BE2C (cell line): ENCODE measurements around the gene FAF1.

Experiments
- DNase-seq: peaks from one replicate; pipeline ENCODE4 v3.0.0-alpha.2; 2020
- H3K27me3 ChIP-seq: fragments of 250-450 bp; sonication (Bioruptor Pico); 2 replicates; pipeline ENCODE4 v1.5.1; 2020; ENCODE audit warnings: mild to moderate bottlenecking
- H3K36me3 ChIP-seq: fragments of 250-450 bp; sonication (Bioruptor Pico); 2 replicates; pipeline ENCODE4 v1.5.1; 2020; ENCODE audit warnings: mild to moderate bottlenecking
- H3K4me1 ChIP-seq: fragments of 250-450 bp; sonication (Bioruptor Pico); 2 replicates; pipeline ENCODE4 v1.5.1; 2020
- H3K4me3 ChIP-seq: 2 replicates; pipeline ENCODE4 v1.5.1; 2011; ENCODE audit warnings: low read depth, low read length
- H3K9me3 ChIP-seq: fragments of 250-450 bp; sonication (Bioruptor Pico); 2 replicates; pipeline ENCODE4 v1.5.1; 2020
- TF ChIP-seq, protein P1 (sequence below): IDR thresholded peaks from 2 replicates; pipeline ENCODE4 v1.5.1; 2012; ENCODE audit warnings: mild to moderate bottlenecking, low read depth, low read length

Gene FAF1

DNA sequence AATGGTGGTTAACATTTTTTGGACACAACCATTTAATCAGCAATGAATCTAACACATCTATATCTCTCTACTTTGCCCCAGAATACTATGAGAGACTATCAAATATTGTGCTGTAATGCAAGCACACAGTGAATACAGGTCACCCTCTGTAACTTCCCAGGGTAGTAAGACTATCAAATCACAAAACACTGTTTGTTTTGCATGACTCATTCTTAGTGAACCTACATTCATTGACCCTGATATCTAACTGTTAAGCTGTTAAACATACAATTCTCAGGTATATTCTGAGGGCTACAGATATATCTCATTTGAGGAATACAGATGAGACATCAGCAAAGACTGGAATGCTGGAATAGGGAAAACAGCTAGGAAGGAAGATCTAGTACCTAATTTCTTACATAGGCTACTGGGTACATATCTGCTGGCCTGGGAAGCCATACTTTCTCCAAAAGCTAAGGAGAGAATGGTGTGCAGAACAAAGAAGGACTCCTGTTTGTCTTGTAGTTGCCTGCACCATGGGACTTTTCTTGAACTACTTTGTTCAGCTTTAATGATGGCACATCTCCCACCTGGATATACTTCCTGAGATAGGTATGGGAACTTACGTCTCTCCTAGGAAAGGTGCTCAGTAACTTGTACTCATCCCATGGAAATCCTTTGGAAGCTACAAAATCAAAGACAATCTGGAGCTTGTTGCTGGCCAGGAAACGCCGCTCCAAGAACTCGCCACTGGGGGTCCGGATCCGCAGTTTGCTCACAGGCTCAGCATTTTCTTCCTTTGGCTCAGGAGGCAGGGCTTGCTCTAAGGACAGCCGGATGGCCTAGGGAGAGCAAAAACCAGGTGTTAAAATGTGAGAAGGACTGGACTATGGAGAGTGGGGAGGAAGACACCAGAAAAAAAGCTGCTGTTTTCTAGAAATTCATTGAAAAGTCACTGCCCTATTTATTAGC, 484.9 kb downstream of the FAF1 start:
- no peak for DNase-seq
- Histone ChIP-seq H3K4me3 (no peak overlapping the region), H3K4me1 (no peaks in the 10 kb centered on the region), H3K27me3 (no peaks in the 10 kb centered on the region), H3K36me3 (no peaks in the 10 kb centered on the region; the same call in 1 of the 2 replicates), H3K9me3 (no peaks in the 10 kb centered on the region)
- TF ChIP-seq, protein P1, sequence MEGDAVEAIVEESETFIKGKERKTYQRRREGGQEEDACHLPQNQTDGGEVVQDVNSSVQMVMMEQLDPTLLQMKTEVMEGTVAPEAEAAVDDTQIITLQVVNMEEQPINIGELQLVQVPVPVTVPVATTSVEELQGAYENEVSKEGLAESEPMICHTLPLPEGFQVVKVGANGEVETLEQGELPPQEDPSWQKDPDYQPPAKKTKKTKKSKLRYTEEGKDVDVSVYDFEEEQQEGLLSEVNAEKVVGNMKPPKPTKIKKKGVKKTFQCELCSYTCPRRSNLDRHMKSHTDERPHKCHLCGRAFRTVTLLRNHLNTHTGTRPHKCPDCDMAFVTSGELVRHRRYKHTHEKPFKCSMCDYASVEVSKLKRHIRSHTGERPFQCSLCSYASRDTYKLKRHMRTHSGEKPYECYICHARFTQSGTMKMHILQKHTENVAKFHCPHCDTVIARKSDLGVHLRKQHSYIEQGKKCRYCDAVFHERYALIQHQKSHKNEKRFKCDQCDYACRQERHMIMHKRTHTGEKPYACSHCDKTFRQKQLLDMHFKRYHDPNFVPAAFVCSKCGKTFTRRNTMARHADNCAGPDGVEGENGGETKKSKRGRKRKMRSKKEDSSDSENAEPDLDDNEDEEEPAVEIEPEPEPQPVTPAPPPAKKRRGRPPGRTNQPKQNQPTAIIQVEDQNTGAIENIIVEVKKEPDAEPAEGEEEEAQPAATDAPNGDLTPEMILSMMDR, result no peak

DNA sequence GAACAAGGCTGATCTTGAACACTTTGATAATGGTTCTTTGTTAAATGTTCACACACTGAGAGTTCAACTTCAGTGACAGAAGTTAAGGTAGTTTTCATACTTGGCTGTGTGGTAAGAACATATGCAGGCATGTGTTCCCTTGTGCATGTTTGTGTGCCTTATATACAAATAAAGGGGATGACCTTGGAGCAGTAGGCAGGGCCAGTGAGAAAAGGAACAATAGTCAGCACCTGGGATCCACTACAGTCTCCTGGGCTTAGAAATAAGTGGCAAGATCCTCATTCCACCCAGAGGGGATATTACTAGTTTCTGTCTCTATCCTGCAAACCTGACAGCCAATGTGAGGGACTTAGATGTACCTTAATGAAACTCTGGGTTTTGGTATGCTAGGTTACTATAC, 486.6 kb downstream of the FAF1 start:
- H3K9me3 ChIP-seq, result no peaks in the 10 kb centered on the region
- no peaks in the 10 kb centered on the region; the same call in 1 of the 2 replicates for H3K36me3 ChIP-seq
- no peak overlapping the region for H3K4me3 ChIP-seq
- no peak for DNase-seq
- no peaks in the 10 kb centered on the region for H3K4me1 ChIP-seq
- no peaks in the 10 kb centered on the region for H3K27me3 ChIP-seq
- TF ChIP-seq, protein P1, result no peak

DNA sequence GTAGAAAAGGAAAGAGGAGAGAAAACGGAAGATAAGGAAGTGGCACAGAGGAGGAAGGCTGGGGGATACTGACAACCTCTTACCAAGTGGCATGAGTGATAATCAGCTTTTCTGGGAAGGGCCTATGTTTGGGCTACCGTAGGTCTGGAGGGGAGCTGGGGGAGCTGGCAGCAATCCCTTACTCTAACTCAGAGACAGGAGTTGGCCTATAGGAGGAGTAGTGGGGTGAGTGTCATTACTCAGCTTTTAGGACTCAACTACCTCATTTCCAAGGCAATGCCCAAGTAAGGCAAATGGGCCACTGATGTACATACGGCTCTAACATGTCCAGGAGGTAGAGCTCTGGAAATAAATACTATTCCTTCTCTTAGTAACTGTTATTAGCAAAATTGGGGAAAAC, 488.1 kb downstream of the FAF1 start:
- H3K4me1 ChIP-seq, result no peaks in the 10 kb centered on the region
- no peak overlapping the region for H3K4me3 ChIP-seq
- no peaks in the 10 kb centered on the region; the same call in 1 of the 2 replicates for H3K36me3 ChIP-seq
- no peak for DNase-seq
- TF ChIP-seq, protein P1, result no peak
- H3K9me3 ChIP-seq, result no peaks in the 10 kb centered on the region
- H3K27me3 ChIP-seq, result no peaks in the 10 kb centered on the region

DNA sequence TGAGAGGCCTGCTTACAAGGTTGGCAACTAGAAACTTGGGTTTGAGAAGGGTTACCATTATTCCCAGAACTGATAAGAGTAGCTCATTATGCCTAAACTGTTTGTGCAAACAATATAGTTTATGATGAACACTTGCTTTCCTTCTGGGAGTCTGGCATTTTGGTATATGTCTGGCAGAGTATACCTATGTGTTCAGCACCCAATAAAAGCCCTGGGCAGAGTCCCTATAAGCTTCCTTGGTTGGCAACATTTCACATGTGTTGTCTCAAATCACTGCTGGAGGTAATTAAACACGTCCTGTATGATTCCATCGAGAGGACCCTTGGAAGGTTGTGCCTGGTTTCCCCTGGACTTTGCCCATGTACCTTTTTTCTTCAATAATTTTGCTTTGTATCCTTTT, 497.1 kb downstream of the FAF1 start:
- no peaks in the 10 kb centered on the region; the same call in 1 of the 2 replicates for H3K36me3 ChIP-seq
- no peaks in the 10 kb centered on the region for H3K9me3 ChIP-seq
- H3K27me3 ChIP-seq, result no peaks in the 10 kb centered on the region
- H3K4me1 ChIP-seq, result no peaks in the 10 kb centered on the region
- no peak for DNase-seq
- TF ChIP-seq, protein P1, result no peak
- H3K4me3 ChIP-seq, result no peak overlapping the region

DNA sequence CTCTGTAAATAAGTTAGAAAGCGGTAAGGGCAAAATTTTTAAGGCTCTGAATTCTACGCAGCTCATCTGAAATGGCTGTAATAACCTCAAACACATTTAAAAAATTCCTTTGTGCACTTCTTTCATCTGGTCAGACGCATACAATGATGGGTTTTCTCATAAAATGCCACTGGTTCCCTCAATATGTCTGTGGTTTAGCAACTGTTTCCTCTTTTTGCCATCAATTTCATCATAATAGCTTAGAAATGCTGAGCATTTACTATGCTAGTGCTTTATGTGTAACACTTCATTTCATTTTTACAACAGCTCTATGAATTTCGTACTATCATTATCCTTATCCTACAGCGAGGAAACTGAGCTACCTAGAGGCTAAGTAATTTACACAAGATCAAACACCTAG, 501.6 kb downstream of the FAF1 start:
- H3K27me3 ChIP-seq, result no peaks in the 10 kb centered on the region

More for the DNA sequence above, 501.6 kb downstream of the FAF1 start:
- Histone ChIP-seq H3K4me1 (no peaks in the 10 kb centered on the region), H3K4me3 (no peak overlapping the region), H3K36me3 (no peaks in the 10 kb centered on the region), H3K9me3 (no peaks in the 10 kb centered on the region)
- DNase-seq, result no peak
- TF ChIP-seq, protein P1, result no peak
